ENCODE data around the gene VSTM2B.

Gene VSTM2B

GRCh38 chr19:29587059-29587458, 61.3 kb downstream of the VSTM2B start:
- peak; percentile 89 for FAIRE-seq

GRCh38 chr19:29587518-29587986, 61.8 kb downstream of the VSTM2B start:
- peak; percentile 88 for FAIRE-seq

More at GRCh38 chr19:29587059-29587458, 61.3 kb downstream of the VSTM2B start:
- no peak for DNase-seq (ENCODE audit: low spot score)

GRCh38 chr19:29588095-29588494, 62.3 kb downstream of the VSTM2B start:
- DNase-seq (ENCODE audit: low spot score) (no peak), FAIRE-seq (no peak)

More at GRCh38 chr19:29587518-29587986, 61.8 kb downstream of the VSTM2B start:
- DNase-seq (ENCODE audit: low spot score): peak; percentile 76

DNA sequence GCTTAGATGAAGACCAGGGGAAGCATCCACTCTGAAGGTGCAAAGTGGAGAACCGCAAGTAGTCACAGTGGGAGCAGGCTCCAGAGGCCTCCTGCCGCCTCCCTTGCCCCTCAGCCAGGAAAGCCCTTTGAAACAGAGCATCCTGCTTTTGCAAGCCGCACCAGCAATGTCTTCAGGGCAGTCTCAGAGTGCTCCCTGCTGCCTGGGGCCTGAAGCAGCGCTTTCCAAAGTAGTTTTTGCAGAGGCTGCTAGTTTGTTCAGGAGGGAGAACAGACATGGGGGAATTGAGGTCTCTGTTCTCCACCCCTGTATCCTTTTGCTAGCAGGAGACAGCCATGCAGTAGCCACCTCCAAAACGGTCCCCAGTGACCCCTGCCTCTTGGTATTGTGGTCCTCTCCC, 64.5 kb downstream of the VSTM2B start:
- DNase-seq (ENCODE audit: low spot score) (no peak), FAIRE-seq (peak; percentile 42)

- DNase-seq (ENCODE audit: low spot score): no peak
- no peak for FAIRE-seq
Observed at GRCh38 chr19:29591670-29592069, 65.9 kb downstream of the VSTM2B start.

GRCh38 chr19:29593869-29594268, 68.1 kb downstream of the VSTM2B start:
- DNase-seq (ENCODE audit: low spot score): no peak
- FAIRE-seq: peak; percentile 85

DNA sequence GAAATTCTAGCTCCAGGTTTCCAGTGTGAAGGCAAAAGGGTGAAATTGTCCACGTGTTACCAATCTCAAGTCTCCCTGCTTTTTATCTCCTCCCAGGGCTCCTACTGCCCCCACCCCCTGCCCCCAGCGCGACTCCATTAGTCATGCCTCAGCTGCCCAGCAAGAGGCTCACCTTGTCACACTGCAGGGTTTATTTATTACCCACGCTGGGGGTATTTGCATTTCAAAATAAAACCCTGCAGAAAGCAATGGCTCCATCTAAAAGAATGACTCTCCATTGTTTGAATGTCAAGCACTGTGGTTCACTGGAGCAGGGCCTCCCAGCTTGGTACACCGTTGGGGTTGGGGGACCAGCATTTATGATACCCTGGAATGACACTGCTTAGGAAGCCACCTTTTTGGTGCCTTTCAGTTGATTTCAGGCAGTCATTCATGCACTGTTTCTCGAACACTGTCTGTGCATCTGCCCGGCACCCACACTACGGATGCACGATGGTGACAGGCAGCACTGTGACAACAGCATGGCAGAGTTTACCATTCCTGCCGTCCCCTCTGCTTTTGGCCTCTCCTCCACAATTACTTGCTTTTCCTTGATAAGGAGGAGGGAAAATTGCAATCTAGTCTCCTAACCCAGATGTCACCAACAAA, 70.4 kb downstream of the VSTM2B start:
- peak; percentile 89 for FAIRE-seq
- no peak for DNase-seq (ENCODE audit: low spot score)

DNA sequence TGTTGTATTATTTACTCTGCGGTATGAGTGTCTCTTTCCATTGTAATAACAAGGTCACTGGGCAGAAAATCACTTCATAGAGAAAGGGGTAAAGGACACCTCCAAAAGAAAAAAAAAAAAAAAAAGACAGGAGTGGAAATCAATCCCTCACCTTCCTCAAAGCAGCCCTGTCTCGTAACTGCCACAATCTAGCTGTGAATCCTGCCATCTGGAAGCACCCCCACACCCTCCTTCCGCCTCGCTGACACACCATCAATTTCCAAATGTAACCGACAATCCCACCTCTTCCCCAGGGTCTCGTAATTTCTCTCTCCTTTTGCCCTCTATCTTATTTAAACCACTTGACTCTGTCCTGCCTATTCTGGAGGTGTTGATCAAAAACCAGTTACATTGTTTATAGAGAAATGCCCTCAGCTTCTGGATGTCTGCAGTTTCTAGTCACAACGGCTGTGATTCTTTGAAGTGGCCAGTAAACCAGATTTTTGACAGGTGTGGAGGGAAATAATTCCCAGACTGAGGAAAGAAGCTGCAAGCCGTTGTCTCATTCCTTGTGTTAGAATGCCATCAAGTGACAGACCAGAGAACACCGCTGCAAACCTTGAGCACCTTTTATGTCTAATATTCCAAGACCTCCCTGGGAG, 71.2 kb downstream of the VSTM2B start:
- DNase-seq (ENCODE audit: low spot score) (no peak), FAIRE-seq (no peak)

DNA sequence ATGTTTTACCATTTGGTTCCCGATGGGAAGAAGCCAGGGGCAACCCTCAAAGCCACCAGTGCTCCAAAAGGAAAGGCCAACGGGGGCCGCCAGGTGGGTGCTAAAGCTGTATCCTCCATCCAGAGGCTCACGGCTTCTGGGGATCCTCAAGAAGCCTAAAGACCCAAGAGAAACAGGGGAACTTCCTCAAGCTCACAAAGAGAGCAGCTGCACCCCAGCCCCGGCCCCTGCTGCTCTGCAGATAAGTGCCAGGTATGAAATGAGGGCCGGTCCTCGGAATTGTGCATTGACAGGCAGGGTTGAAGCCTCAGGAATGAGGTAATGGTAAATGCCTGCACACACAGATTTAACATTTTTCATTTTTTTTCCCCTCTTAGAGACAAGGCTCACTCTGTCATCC, 72.2 kb downstream of the VSTM2B start:
- no peak for DNase-seq (ENCODE audit: low spot score)
- FAIRE-seq: no peak

- no peak for DNase-seq (ENCODE audit: low spot score)
- FAIRE-seq: no peak
Observed at GRCh38 chr19:29598496-29598895, 72.7 kb downstream of the VSTM2B start.

DNA sequence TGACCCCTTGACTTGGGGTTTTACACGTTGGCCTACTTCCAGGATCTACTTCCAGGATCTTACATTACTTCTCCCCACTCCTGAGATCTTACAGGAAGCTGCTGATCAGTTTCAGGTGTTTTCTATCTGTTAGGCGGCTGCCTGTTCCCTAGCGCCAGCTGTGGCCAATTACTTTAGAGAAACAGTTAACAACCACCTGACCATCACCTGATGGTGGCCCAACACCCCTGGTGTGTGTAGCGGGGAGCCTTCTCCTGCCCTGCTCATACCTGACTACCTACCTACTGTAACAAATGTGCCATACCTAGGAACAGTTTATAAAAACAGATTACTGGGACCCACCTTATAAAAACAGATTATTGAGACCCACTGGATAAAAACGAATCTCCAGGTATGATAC, 77.5 kb downstream of the VSTM2B start:
- DNase-seq (ENCODE audit: low spot score) (no peak), FAIRE-seq (no peak)

- FAIRE-seq (peak; percentile 92), DNase-seq (ENCODE audit: low spot score) (peak; percentile 100)
Observed at GRCh38 chr19:29605653-29606419, 80.0 kb downstream of the VSTM2B start, which contains the start of gene POP4. TSS of gene POP4 (plus strand) at chr19:29606283. CDS start at chr19:29606319, 36 bp downstream.

- DNase-seq (ENCODE audit: low spot score) (peak; percentile 55), FAIRE-seq (no peak)
Observed at GRCh38 chr19:29606420-29606747, 80.6 kb downstream of the VSTM2B start.

- FAIRE-seq (no peak), DNase-seq (ENCODE audit: low spot score) (no peak)
Observed at GRCh38 chr19:29609636-29610035, 83.8 kb downstream of the VSTM2B start.

DNA sequence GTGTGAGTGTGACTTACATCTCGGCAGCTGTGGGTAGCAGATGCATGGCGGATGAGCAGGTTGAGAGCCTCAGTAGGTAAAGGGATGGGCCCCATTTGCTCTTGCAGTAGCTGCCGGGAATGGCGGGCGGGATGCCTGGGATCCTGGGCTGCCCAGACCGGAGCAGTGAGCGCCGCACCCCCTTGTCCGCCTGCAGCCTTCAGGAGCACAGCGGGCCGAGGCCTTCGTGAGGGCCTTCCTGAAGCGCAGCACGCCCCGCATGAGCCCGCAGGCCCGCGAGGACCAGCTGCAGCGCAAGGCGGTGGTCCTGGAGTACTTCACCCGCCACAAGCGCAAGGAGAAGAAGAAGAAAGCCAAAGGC, 84.4 kb downstream of the VSTM2B start:
- FAIRE-seq (no peak), DNase-seq (ENCODE audit: low spot score) (no peak)

DNA sequence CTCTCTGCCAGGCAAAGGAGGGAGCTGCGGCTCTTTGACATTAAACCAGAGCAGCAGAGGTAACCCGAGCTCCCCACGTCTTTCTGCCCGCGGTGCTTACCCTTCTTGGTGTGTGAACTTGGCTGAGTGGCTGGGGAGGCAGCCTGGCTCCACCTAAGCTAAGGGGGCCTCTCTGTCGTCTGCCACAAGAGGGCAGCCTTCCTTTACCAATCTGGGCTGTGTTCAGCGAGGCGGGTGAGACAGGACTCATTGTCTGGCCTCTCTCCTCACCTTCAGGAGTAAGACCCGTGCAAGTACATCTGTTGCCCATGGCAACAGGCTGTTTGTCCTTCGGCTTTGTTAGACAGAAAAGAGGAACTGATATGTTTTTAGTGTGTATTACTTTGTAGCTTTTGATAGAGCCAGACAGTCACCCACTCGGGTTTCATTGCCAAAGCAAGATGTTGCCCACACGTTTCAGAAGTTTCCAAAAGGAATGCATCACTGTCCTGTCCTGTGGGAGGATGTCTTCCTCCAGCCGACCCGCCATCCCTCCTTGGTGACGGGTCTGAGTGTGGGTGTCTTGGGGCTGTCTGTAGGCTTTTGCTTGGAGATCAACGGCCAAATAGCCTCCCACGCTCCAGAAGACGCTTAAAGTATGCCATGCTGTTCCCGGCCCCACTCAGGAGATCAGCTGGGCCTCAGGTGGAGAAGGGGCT, 84.9 kb downstream of the VSTM2B start:
- DNase-seq (ENCODE audit: low spot score) (peak; percentile 93), FAIRE-seq (peak; percentile 81)

DNA sequence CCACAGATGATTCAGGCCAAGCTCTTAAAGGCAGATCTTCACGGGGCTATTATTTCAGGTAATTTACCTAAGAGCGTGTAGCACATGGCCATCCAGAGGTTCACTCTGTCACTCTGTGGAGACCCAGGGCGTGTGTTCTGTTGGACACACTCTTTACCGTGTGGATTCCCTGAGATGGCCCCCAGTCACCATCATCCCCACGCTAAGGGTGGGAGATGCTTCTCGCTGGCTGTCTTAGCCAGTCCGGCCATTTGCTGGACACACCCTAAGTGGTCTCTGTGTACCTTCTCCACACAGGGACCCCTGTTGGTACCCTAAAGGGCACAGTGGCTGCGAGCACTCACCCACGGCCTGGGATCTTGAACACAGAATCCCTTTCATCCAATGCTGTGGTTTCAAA, 86.3 kb downstream of the VSTM2B start:
- DNase-seq (ENCODE audit: low spot score) (no peak), FAIRE-seq (no peak)

DNA sequence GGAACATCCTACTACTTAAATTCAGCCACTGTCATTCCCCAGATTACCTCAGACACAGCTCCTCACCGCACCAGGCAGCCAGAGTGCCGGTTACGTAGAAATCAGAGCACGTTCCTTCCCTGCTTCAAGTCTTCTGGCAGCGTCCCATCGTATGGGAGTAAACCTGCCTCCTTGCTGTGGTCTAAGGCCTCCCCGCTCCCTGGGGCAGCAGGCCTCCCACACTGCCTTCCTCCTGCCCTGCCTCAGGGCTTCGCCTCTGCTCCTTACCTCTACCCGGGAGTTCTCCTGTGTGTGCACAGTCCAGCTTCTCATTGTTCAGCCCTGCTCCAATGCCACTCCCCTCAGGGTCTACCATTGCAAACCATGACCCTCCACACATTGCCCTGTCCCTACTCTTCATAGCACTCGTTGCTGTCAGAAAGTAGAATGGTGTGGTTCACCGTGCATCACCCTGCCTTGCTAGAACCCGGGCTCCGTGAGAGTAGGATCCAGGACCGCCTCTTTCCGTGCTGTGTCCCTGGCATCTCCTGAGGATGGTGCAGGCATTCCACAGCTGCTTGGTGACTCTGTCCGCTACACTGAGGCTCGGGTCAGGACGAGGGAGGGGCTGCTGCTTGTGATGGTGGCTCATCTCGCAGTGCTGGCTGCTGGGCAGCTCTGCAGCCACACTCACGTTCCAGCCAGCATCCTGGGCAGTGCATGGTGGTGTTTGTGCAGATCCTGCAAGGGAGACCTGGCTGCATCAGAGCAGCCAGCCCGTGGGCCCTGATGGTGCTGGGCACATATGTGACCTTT, 87.2 kb downstream of the VSTM2B start:
- peak; percentile 74 for FAIRE-seq
- DNase-seq (ENCODE audit: low spot score): no peak

DNA sequence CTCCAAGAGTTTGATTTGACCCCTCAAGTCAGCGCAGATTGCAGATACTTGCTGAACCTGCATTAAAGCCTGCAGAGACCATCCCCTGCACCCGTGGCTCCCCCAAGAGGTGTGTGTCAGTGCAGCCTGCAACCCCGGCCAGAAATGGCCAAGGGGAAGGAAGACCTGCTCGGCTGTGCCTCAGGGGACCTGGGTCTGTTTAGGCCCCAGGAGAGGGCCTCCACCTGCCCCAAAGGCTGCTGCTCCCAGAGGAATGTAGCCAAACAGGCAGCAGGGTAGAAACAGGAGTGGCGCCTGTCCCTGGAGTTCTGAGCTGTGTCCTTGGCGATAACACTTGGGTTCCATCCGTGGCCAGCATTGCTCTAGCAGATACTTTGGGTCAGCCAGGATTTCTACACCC, 88.3 kb downstream of the VSTM2B start:
- FAIRE-seq (no peak), DNase-seq (ENCODE audit: low spot score) (no peak)
